ENCODE measurements around the gene FBXW4.

FBXW4 gene, protein sequence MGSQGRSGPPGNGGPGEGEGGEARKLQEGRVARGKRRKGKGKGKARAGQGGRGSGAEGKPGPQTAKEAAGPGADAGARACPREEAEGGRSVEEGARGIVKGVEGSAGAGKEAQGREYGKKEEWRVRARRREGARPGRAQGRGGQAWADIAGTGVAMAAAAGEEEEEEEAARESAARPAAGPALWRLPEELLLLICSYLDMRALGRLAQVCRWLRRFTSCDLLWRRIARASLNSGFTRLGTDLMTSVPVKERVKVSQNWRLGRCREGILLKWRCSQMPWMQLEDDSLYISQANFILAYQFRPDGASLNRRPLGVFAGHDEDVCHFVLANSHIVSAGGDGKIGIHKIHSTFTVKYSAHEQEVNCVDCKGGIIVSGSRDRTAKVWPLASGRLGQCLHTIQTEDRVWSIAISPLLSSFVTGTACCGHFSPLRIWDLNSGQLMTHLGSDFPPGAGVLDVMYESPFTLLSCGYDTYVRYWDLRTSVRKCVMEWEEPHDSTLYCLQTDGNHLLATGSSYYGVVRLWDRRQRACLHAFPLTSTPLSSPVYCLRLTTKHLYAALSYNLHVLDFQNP

DNA sequence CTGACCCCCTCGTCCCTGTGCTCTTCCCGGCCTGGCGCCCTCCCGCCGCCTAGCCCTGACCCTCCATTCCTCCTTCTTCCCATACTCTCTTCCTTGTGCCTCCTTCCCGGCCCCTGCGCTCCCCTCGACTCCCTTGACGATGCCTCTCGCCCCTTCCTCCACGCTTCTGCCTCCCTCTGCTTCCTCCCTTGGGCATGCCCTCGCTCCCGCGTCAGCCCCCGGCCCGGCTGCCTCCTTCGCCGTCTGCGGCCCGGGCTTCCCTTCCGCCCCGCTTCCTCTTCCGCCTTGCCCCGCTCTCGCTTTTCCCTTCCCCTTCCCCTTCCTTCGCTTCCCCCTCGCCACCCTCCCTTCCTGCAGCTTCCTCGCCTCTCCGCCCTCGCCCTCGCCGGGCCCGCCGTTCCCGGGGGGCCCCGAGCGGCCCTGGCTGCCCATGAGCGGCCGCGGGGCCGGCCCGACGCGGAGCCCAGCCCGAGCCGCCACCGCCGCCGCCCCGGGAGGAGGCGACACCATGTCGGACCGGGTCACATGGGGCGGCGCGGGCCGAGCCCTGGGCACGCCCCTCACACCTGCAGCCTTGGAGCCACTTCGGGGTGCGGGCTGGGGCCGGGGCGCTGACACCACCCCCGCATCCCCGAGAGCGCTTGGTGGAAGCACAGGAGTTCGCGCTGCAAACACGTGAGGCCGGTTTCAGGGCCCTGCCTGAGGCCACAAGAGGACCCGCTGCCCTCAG, at the start of gene FBXW4:
TSS of gene FBXW4 (minus strand) at position 497 of the 730 bp plus-strand sequence. CDS start at position 432, 65 bp downstream.
- peaks cover 32% of the 10 kb centered on the region for H3K36me3 Mint-ChIP-seq (ENCODE audit: low read depth)
- H3K4me3 Mint-ChIP-seq: peak within 1 kb of the TSS; percentile 94
- no peaks in the 10 kb centered on the region for H3K9me3 Mint-ChIP-seq
- H3K27ac Mint-ChIP-seq: peak within 1 kb of the TSS; percentile 98
- DNase-seq: peak; percentile 84
- H3K27me3 Mint-ChIP-seq: no peaks in the 10 kb centered on the region
- peaks cover 43% of the 10 kb centered on the region for H3K4me1 Mint-ChIP-seq (ENCODE audit: low read depth)

DNA sequence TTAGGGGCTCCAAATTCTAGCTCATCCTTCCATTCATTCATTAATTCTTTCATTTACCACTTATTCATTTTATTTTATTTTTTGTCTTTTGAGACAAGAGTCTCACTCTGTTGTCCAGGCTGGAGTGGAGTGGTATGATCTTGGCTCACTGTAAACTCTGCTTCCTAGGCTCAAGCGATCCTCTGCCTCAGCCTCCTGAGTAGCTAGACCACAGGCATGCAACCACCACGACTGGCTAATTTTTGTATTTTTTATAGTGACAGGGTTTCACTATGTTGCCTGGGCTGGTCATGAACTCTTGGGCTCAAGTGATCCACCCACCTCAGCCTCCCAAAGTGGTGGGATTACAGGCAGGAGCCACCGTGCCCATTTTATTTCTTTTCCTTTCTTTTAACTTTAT, 49.3 kb upstream of the FBXW4 start:
- Mint-ChIP-seq H3K36me3 (ENCODE audit: low read depth) (no peaks in the 10 kb centered on the region), H3K27ac (no peak overlapping the region), H3K4me1 (ENCODE audit: low read depth) (no peaks in the 10 kb centered on the region), H3K4me3 (no peak overlapping the region), H3K27me3 (peaks cover 6% of the 10 kb centered on the region), H3K9me3 (no peaks in the 10 kb centered on the region)
- DNase-seq: no peak

DNA sequence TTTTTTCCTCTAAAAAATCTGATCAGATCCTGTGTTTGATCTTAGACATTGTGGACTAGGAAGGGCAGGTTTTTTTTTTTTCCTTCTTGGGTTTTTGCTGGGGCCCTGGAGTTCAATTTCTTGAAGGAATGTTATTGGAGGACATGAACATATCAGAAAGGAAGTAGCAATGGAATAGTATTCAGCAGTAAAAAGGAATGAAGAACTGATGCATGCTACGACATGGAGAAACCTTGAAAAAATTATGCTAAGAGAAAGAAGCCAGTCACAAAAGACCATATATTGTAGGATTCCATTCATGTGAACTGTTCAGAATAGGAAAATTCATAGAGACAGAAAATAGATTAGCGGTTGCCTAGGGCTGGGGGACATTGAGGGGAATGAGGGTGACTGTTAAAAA, 47.0 kb upstream of the FBXW4 start:
- Mint-ChIP-seq H3K4me3 (no peak overlapping the region), H3K27ac (no peak overlapping the region), H3K9me3 (no peaks in the 10 kb centered on the region), H3K4me1 (ENCODE audit: low read depth) (no peaks in the 10 kb centered on the region), H3K27me3 (peaks cover 6% of the 10 kb centered on the region), H3K36me3 (ENCODE audit: low read depth) (no peaks in the 10 kb centered on the region)
- DNase-seq: no peak

DNA sequence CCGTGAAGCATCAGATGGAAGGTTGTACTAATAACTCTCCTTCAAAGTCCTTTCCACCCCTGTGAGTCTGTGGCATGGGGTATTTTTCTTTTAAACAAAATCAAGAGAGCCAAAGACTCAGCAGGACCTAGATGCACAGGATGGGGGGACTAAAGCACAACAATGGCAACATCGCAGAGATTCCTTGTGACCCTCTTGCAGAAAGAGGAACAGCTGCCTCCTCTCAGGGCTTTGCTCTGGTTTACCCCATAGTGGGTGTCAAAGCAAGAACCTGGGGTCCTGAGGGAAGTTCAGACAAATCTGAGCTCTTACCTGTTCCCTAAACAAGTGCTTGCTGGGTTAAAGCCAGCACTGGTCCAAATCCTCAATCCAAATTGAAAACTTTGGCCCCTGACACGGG, 41.7 kb upstream of the FBXW4 start:
- Mint-ChIP-seq H3K27ac (no peak overlapping the region), H3K9me3 (no peaks in the 10 kb centered on the region), H3K36me3 (ENCODE audit: low read depth) (no peaks in the 10 kb centered on the region)

DNA sequence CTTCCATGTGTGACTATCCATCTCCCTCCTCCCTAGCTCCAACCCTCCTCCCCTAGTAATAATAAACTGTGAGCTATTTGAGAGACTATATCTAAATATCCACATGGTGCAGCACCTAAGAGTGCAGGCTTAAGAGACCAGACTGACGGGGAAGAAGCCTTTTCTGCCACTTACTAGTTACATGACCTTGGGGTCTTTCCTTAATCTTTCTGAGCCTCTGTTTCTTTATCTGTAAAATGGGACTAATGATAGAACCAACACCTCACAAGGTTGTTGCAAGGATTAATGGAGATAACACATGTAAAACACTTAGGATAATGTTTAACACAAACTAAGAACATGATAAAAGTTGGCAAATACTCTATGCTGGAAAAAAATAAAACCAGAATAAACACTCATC, 37.1 kb upstream of the FBXW4 start:
- Mint-ChIP-seq H3K4me3 (no peak overlapping the region), H3K9me3 (no peaks in the 10 kb centered on the region), H3K4me1 (ENCODE audit: low read depth) (no peaks in the 10 kb centered on the region), H3K27me3 (peaks cover 21% of the 10 kb centered on the region), H3K36me3 (ENCODE audit: low read depth) (no peaks in the 10 kb centered on the region), H3K27ac (no peak overlapping the region)
- no peak for DNase-seq

More for the DNA sequence above, 41.7 kb upstream of the FBXW4 start:
- no peak for DNase-seq
- Mint-ChIP-seq H3K4me3 (no peak overlapping the region), H3K27me3 (peaks cover 24% of the 10 kb centered on the region), H3K4me1 (ENCODE audit: low read depth) (no peaks in the 10 kb centered on the region)

DNA sequence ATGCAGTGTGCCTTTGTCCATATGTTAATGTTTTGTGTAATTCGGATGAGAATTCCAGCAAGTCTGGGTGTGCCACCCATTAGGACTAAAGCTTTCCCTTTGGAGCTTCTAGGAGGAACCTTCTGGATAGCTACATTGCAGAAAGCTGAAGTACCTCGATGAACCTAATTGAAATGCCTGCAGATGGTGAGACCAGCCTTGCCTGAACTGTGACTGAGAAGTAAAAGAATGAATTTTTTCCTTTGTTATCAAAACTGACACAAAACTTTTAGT, 31.1 kb upstream of the FBXW4 start:
- Mint-ChIP-seq H3K27me3 (peaks cover 8% of the 10 kb centered on the region), H3K4me1 (ENCODE audit: low read depth) (peaks cover 4% of the 10 kb centered on the region), H3K36me3 (ENCODE audit: low read depth) (no peaks in the 10 kb centered on the region), H3K27ac (no peak overlapping the region), H3K4me3 (no peak overlapping the region), H3K9me3 (no peaks in the 10 kb centered on the region)
- DNase-seq: no peak

DNA sequence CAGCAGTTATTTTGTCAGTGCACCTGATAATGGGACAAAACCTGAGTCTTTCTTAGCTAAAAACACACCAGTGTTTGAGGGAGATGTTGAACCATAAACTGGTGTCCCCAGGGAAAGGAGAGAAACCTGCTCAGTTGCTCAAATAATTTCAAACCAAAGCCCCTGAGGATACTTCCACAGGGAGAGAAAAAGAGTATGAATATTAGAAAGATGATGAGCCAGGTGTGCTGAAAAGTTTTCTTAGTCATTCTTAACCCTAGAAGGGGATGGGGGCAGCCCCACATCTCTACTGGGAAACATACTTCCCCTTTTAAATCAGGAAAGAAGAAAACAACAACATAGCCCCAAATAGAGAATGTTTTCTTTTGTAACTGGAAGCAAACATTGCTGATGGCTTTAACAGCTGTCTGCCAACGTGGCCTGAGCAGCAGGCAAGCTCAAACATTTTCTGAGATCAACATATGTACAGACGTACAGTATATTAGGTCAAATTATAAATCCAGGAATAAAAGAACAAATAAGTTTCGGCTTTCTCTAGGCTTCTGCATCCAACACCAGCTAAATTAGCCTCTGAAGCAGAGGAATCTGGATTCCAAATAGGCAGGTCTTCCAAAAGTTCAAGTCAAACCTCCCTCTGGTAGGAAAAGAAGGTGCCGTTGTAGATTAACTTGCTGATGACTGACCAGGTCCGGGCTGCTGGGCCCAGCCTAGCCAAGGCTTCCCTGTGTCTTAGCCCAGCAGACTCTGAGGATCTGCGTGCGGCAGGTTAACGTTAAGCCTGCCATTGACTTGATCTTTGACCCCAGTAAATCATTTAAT, 30.5 kb upstream of the FBXW4 start:
- peaks cover 4% of the 10 kb centered on the region for H3K4me1 Mint-ChIP-seq (ENCODE audit: low read depth)
- no peak for DNase-seq
- H3K9me3 Mint-ChIP-seq: no peaks in the 10 kb centered on the region
- no peak overlapping the region for H3K27ac Mint-ChIP-seq
- no peaks in the 10 kb centered on the region for H3K36me3 Mint-ChIP-seq (ENCODE audit: low read depth)
- peaks cover 8% of the 10 kb centered on the region for H3K27me3 Mint-ChIP-seq
- H3K4me3 Mint-ChIP-seq: no peak overlapping the region

DNA sequence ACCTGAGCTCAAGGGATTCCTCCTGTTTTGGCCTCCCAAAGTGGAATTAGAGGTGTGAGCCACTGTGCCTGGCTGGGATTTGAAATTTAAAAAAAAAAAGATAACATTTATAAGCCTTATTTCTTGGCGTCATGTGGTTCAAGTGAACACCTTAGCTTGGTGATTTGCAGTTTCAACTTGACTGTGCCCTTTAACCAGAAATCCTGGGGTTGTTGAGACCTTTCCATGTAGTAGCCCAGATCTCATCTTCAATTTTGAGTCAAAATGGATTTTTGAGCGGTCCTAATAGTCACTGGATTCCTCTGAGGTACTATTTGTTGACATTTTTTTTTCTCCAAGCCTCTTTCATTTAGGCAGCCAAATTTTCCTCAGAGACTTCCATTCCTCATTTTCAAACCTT, 29.5 kb upstream of the FBXW4 start:
- H3K27me3 Mint-ChIP-seq: peaks cover 15% of the 10 kb centered on the region
- peaks cover 4% of the 10 kb centered on the region for H3K4me1 Mint-ChIP-seq (ENCODE audit: low read depth)
- H3K9me3 Mint-ChIP-seq: no peaks in the 10 kb centered on the region
- H3K36me3 Mint-ChIP-seq (ENCODE audit: low read depth): no peaks in the 10 kb centered on the region
- no peak for DNase-seq
- H3K4me3 Mint-ChIP-seq: no peak overlapping the region
- H3K27ac Mint-ChIP-seq: peak overlapping the region; percentile 39

DNA sequence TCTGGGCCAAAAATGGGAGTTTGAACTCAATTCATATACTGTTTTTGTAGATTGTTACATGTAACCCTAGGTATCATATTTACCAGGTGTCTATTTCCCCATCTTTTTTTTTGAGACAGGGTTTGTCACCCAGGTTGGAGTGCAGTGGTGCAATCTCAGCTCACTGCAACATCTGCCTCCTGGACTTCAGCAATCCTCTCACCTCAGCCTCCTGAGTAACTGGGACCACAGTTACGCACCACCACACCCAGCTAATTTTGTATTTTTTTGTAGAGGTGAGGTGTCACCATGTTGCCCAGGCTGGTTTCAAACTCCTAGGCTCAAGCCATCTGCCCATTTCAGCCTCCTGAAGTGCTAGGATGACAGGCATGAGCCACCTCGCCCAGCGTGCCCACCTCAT, 28.2 kb upstream of the FBXW4 start:
- H3K27me3 Mint-ChIP-seq: peaks cover 19% of the 10 kb centered on the region
- no peak overlapping the region for H3K27ac Mint-ChIP-seq
- peaks cover 4% of the 10 kb centered on the region for H3K4me1 Mint-ChIP-seq (ENCODE audit: low read depth)
- H3K36me3 Mint-ChIP-seq (ENCODE audit: low read depth): no peaks in the 10 kb centered on the region
- DNase-seq: no peak
- H3K4me3 Mint-ChIP-seq: no peak overlapping the region
- no peaks in the 10 kb centered on the region for H3K9me3 Mint-ChIP-seq

DNA sequence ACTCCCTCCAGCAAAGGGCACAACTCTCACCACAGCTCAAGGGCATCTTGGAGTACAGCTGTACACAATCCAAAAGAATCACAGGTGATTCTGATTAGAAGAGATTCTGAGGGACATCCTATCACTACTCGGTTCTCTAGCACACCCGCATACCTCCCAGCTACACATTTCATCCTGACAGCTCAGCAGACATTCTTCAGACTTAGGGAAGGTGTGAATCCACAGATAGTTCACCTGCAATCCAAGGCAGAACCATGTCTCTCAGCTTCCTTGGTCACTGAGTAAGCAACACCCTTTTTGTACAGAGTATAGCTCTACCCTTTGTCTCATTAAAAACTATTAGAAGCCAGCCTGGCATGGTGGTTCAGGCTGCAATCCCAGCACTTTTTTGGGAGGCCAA, 26.8 kb upstream of the FBXW4 start:
- peaks cover 19% of the 10 kb centered on the region for H3K27me3 Mint-ChIP-seq
- H3K4me1 Mint-ChIP-seq (ENCODE audit: low read depth): peaks cover 10% of the 10 kb centered on the region
- no peaks in the 10 kb centered on the region for H3K9me3 Mint-ChIP-seq
- no peak overlapping the region for H3K27ac Mint-ChIP-seq
- no peak overlapping the region for H3K4me3 Mint-ChIP-seq
- no peaks in the 10 kb centered on the region for H3K36me3 Mint-ChIP-seq (ENCODE audit: low read depth)
- DNase-seq: no peak

DNA sequence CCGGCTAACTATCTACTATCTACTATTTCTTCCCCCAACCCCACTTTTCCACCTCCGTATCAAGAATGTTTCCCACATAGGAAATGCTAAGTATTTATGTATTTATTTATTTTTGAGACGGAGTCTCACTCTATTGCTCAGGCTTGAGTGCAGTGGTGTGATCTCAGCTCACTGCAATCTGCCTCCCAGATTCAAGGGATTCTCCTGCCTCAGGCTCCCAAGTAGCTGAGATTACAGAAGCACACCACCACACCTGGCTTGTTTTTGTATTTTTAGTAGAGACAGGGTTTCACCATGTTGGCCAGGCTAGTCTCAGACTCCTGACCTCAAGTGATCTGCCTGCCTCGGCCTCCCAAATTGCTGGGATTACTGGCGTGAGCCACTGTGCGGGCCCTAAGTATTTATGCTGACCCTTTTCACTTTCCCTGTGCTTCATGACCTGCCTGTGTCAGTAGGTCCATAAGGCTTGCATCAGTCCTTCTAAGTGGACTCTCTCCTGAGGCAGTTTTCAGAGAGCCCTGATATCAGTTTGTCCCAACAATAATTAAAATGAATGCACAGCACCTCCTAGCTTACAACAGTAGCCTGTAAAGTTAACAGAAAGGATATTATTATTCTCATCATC, 25.7 kb upstream of the FBXW4 start:
- H3K27me3 Mint-ChIP-seq: peaks cover 21% of the 10 kb centered on the region

DNA sequence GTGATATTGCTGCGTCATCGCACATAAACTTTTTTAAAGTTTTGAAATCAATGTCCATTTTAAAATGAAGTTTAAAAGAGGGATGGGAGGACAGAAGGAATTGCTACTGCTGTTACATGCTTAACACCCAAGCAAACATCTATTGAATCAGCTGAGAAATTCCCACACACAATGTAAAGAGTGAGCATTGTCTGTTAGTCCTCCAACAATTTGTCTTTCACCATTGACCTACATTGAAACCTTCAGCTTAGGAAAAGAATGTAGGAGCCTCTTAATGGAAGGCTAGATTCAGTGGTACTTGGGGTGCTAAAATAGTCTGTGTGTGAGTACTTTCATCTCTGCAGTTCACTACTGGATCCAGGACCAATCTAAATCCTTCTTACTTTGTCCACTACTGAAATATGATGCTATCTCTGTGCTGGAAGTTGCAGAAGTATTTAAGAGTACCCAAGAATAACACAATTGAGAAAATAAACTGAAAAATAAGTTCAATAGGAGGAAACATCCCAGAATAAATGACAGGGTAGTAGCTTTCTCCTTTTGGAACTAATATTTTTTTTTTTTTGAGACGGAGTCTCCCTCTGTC, 23.8 kb upstream of the FBXW4 start:
- Mint-ChIP-seq H3K27ac (no peak overlapping the region), H3K27me3 (peaks cover 23% of the 10 kb centered on the region), H3K36me3 (ENCODE audit: low read depth) (no peaks in the 10 kb centered on the region), H3K4me1 (ENCODE audit: low read depth) (peaks cover 11% of the 10 kb centered on the region), H3K4me3 (no peak overlapping the region), H3K9me3 (no peaks in the 10 kb centered on the region)
- DNase-seq: no peak

More for the DNA sequence above, 25.7 kb upstream of the FBXW4 start:
- Mint-ChIP-seq H3K4me1 (ENCODE audit: low read depth) (peaks cover 15% of the 10 kb centered on the region), H3K36me3 (ENCODE audit: low read depth) (no peaks in the 10 kb centered on the region), H3K27ac (no peak overlapping the region), H3K9me3 (no peaks in the 10 kb centered on the region), H3K4me3 (no peak overlapping the region)
- no peak for DNase-seq

DNA sequence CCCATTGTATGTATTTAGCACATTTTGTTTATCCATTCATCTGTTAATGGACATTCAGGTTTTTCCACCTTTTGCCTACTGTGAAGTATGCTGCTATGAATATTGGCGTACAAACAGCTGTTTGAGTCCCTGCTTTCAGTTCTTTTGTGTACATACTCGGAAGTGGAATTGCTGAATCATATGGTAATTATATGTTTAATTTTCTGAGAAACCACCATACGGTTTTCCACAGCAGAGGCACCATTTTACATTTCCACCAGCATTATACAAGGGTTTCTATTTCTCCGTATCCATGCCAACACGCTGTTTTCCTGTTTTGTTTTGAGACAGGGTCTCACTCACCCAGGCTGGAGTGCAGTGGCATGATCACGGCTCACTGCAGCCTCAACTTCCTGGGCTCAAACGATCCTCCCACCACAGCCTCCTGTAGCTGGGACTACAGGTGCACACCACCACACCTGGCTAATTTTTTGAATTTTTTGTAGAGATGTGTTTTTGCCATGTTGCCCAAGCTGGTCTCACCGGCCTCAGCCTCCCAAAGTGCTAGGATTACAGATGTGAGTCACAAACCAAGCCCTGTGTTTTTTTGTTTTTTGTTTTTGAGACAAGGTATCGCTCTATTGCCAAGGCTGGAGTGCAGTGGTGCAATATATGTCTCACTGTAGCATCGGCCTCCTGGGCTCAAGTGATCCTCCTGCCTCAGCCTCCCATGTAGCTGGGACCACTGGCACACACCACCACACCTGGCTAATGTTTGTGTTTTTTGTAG, 22.1 kb upstream of the FBXW4 start:
- H3K9me3 Mint-ChIP-seq: no peaks in the 10 kb centered on the region
- H3K4me3 Mint-ChIP-seq: no peak overlapping the region
- H3K27me3 Mint-ChIP-seq: peaks cover 23% of the 10 kb centered on the region
- no peak for DNase-seq
- H3K4me1 Mint-ChIP-seq (ENCODE audit: low read depth): peaks cover 11% of the 10 kb centered on the region
- no peaks in the 10 kb centered on the region for H3K36me3 Mint-ChIP-seq (ENCODE audit: low read depth)
- H3K27ac Mint-ChIP-seq: peak overlapping the region; percentile 86

Measured in activated T-cell treated with anti-CD3 and anti-CD28 coated beads, Interleukin-2, amount 50 U/mL, for 24 hours (primary cell).